Keratinocyte (primary cell): ENCODE data around the gene RIMS1.

ENCODE experiments used
- EZH2 ChIP-seq: IDR thresholded peaks from one replicate; pipeline ENCODE4 v1.6.1; 2012; ENCODE audit warnings: inconsistent platforms, mild to moderate bottlenecking, low read length, moderate library complexity
- TF ChIP-seq, protein P1 (sequence below), 3 experiments: IDR thresholded peaks in 1 of 3; conservative IDR thresholded peaks in 1 of 3; optimal IDR thresholded peaks in 1 of 3; 2 replicates in 2 of 3; 3 replicates in 1 of 3; pipeline versions ENCODE3 to v1.5.1; 2011; ENCODE audit warnings: low read length in 3 of 3, mild to moderate bottlenecking in 3 of 3, moderate library complexity in 2 of 3, control low read depth in 1 of 3, inconsistent platforms in 1 of 3; ENCODE audit not compliant: insufficient read depth in 2 of 3; ENCODE audit errors: extremely low read depth in 1 of 3

DNA sequence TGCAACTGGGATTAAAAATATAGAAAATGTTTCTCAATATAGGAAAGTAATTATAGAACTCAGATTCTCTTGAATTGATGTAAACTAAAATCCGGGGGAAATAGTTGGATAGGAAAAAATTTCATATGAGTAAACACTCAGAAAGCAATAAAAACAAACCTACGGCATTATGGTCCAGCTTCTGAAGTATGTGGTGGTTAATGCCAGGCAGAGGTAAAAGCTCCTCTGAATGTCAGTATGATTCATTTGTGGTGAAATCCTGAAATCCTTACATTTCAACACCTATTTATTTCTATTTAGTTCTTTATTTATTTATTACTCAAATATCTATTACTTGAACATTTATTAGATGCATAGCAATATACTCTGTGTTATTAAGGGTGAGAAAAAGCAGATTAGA, 145.1 kb downstream of the RIMS1 start:
- TF ChIP-seq, protein P1, sequence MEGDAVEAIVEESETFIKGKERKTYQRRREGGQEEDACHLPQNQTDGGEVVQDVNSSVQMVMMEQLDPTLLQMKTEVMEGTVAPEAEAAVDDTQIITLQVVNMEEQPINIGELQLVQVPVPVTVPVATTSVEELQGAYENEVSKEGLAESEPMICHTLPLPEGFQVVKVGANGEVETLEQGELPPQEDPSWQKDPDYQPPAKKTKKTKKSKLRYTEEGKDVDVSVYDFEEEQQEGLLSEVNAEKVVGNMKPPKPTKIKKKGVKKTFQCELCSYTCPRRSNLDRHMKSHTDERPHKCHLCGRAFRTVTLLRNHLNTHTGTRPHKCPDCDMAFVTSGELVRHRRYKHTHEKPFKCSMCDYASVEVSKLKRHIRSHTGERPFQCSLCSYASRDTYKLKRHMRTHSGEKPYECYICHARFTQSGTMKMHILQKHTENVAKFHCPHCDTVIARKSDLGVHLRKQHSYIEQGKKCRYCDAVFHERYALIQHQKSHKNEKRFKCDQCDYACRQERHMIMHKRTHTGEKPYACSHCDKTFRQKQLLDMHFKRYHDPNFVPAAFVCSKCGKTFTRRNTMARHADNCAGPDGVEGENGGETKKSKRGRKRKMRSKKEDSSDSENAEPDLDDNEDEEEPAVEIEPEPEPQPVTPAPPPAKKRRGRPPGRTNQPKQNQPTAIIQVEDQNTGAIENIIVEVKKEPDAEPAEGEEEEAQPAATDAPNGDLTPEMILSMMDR (optimal IDR thresholded peaks at IDR 0.05 in 1 of 3, IDR thresholded peaks at IDR 0.05 in 1 of 3, conservative IDR thresholded peaks at IDR 0.05 in 1 of 3; ENCODE audit: extremely low read depth in 1 of 3, insufficient read depth in 2 of 3, low read length in 3 of 3): no peak
- TF ChIP-seq EZH2: no peak
